Sigmoid colon (tissue), 7 donors: ENCODE data around the gene PSMG4. TPM values are rescaled to one million over a fixed set of nuclear protein-coding genes. Genes with fewer than 3 reads are reported as not detected.

Source experiments
- DNase-seq: peaks from one replicate; pipeline ENCODE4 v3.0.0-alpha.2; 2019
- H3K27ac ChIP-seq, 4 donors: fragments of 200-600 bp; sonication (generic); one replicate each; pipeline ENCODE4 v1.5.1; 2016 to 2019; ENCODE audit warnings: mild to moderate bottlenecking in 1 of 4
- H3K27me3 ChIP-seq, 3 donors: fragments of 200-600 bp; sonication (generic); one replicate each; pipeline ENCODE4 v1.5.1; 2019; ENCODE audit warnings: mild to moderate bottlenecking in 1 of 3
- H3K36me3 ChIP-seq, 4 donors: fragments of 200-600 bp; sonication (generic); one replicate each; pipeline ENCODE4 v1.5.1; 2016 to 2019
- H3K4me1 ChIP-seq, 4 donors: fragments of 200-600 bp; sonication (generic); one replicate each; pipeline ENCODE4 v1.5.1; 2017 to 2019
- H3K4me3 ChIP-seq, 4 donors: fragments of 200-600 bp; sonication (generic); one replicate each; pipeline ENCODE4 v1.5.1; 2017 to 2019; ENCODE audit warnings: mild to moderate bottlenecking in 2 of 4, moderate library complexity in 1 of 4
- H3K9me3 ChIP-seq, 4 donors: fragments of 200-600 bp in 3 of 4; sonication (generic) in 3 of 4; one replicate each; pipeline versions ENCODE4 v1.5.1 to v1.6.1; 2013 to 2019
- EP300 ChIP-seq, 4 donors: sonication (generic); formaldehyde crosslinking; IDR thresholded peaks; one replicate each; pipeline ENCODE4 v1.6.1; 2017; ENCODE audit warnings: antibody characterized with exemption in 4 of 4
- POLR2A ChIP-seq, 2 donors: fragments of 450-650 bp; IDR thresholded peaks; one replicate each; pipeline ENCODE4 v1.6.1; 2016; ENCODE audit warnings: antibody characterized with exemption in 2 of 2, mild to moderate bottlenecking in 2 of 2, moderate library complexity in 2 of 2
- POLR2AphosphoS5 ChIP-seq, 4 donors: sonication (generic); formaldehyde crosslinking; IDR thresholded peaks; one replicate each; pipeline ENCODE4 v1.6.1; 2017; ENCODE audit warnings: antibody characterized with exemption in 4 of 4
- WGBS, 2 donors: extraction: QIAGEN DNeasy Blood & Tissue Kit; methylation state at CpG; one replicate each; pipeline ENCODE4 v1.1.7; 2013; 5-methylcytosine and 5-hydroxymethylcytosine counted together
- intact Hi-C: fragments of 100-400 bp; cut with DNase I; formaldehyde crosslinking; loops from one replicate; pipeline ENCODE4 v1.15.1; 2023
- polyA plus RNA-seq, 3 donors: library from polyadenylated mRNA; stranded (reverse); fragments of 200-250 nt; gene quantifications; one replicate each; pipeline ENCODE4 v1.2.3, GENCODE V29; 2013
- total RNA-seq, 4 donors: library from RNA; depleted of rRNA; stranded (reverse); fragments of >200 nt; gene quantifications; one replicate each; pipeline ENCODE4 v1.1.0, GENCODE V29; 2016
- TF ChIP-seq, protein P1 (sequence below), 4 experiments: fragments of 450-650 bp in 3 of 4; fragments of 200-600 bp in 1 of 4; IDR thresholded peaks; one replicate each; pipeline ENCODE4 v1.5.1; 2016 to 2019; ENCODE audit warnings: antibody characterized with exemption in 4 of 4, mild to moderate bottlenecking in 3 of 4, moderate library complexity in 2 of 4
- donor health status: healthy with polysubstance abuse.
- donor health status: Bipolar disorder and iron deficiency.
- donor health status: healthy.

Gene PSMG4
- total and polyA plus RNA-seq, 7 donors, result 14.6 to 39.0 (median 30.0) TPM

DNA sequence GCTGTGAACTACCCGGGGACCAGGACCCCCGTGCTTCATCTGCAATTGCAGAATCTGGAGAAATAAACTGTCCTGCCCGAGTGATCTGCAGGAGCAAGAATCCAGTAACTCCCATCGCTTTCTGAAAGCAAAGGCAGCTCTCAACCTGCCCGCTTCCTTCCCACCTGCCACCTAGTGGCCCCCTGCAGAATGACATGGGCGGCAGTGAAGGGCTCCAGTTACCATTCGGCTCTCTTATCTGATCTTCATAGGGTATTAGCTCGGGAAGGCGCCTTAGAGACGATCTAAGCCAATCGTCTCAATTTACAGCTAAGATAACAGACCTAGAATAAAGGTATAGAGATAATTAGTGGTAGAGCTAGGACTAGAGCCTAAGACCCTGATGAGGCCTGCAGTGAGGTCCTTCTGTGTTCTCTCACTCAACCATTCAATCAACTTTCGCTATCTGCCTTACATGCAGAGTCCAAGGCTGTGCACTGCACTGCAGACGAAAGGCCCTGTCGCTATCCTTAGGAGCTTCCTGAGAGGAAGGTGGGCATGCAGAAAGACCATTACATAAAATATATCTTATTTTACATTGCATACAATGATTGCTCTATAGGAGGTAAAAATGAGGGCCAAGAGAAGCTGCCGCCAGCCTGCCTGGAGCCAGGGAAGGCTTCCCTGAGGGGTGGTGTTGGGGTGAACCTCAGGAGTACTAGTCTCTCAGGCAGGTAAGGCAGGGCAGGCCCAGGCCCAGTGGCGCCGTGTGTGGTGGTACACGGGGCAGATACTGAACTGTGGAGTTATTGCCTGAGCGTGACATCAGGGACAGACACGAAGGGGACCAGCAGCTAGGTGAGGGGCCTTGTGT, 7.1 kb upstream of the PSMG4 start:
- 36 to 40% methylated on average over 20 of the region's 20 CpGs for WGBS, 2 donors
- Histone ChIP-seq H3K4me3 (no peak overlapping the region), H3K27ac (peak overlapping the region in 1 of 4 donors; percentile 37), H3K27me3 (no peaks in the 10 kb centered on the region), H3K4me1 (peaks cover 0 to 33% (median 25%) of the 10 kb centered on the region in 4 donors), H3K9me3 (no peaks in the 10 kb centered on the region), H3K36me3 (no peaks in the 10 kb centered on the region)
- intact Hi-C loops, result loop anchor here (1.0 to 2.0 kb wide), 2 partner anchors 95 to 125 kb away; partner anchors contain the start of gene TUBB2A
- peak; percentile 90 for DNase-seq
- TF ChIP-seq POLR2A (IDR thresholded peaks at IDR 0.05), result no peak
- TF ChIP-seq, protein P1, sequence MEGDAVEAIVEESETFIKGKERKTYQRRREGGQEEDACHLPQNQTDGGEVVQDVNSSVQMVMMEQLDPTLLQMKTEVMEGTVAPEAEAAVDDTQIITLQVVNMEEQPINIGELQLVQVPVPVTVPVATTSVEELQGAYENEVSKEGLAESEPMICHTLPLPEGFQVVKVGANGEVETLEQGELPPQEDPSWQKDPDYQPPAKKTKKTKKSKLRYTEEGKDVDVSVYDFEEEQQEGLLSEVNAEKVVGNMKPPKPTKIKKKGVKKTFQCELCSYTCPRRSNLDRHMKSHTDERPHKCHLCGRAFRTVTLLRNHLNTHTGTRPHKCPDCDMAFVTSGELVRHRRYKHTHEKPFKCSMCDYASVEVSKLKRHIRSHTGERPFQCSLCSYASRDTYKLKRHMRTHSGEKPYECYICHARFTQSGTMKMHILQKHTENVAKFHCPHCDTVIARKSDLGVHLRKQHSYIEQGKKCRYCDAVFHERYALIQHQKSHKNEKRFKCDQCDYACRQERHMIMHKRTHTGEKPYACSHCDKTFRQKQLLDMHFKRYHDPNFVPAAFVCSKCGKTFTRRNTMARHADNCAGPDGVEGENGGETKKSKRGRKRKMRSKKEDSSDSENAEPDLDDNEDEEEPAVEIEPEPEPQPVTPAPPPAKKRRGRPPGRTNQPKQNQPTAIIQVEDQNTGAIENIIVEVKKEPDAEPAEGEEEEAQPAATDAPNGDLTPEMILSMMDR (IDR thresholded peaks at IDR 0.05), result peak; percentile 81 to 99 (median 94)

DNA sequence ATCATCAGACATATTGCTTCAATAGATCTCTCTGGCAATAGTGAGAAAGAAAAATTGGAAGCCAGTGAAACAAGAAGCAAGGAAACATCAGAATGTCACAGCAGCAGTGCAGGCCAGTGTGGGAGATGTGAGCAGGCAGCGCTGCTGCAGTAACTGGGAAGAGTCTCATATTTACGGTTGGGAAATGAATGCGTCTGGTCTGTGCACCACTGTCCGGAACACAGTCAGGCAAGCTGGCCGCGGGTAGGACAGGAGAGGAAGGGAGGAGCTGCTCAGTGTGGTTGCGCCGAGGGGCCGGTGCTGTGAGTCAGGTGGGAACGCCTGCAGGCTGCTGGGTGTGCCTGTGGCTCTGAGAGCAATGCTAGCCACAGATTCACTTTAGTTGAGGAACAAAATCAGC, 6.4 kb upstream of the PSMG4 start:
- TF ChIP-seq EP300 (IDR thresholded peaks at IDR 0.05) (no peak), POLR2A (IDR thresholded peaks at IDR 0.05) (no peak), POLR2AphosphoS5 (IDR thresholded peaks at IDR 0.05) (no peak)
- TF ChIP-seq, protein P1 (IDR thresholded peaks at IDR 0.05), result no peak
- H3K9me3 ChIP-seq, result no peaks in the 10 kb centered on the region
- intact Hi-C loops, result no loop called here
- H3K27ac ChIP-seq, result no peak overlapping the region
- no peak overlapping the region for H3K4me3 ChIP-seq
- no peaks in the 10 kb centered on the region for H3K27me3 ChIP-seq
- 87% methylated on average over 10 of the region's 10 CpGs for WGBS, 2 donors
- H3K36me3 ChIP-seq, result no peaks in the 10 kb centered on the region
- peak; percentile 56 for DNase-seq
- peaks cover 0 to 27% (median 23%) of the 10 kb centered on the region in 4 donors for H3K4me1 ChIP-seq

DNA sequence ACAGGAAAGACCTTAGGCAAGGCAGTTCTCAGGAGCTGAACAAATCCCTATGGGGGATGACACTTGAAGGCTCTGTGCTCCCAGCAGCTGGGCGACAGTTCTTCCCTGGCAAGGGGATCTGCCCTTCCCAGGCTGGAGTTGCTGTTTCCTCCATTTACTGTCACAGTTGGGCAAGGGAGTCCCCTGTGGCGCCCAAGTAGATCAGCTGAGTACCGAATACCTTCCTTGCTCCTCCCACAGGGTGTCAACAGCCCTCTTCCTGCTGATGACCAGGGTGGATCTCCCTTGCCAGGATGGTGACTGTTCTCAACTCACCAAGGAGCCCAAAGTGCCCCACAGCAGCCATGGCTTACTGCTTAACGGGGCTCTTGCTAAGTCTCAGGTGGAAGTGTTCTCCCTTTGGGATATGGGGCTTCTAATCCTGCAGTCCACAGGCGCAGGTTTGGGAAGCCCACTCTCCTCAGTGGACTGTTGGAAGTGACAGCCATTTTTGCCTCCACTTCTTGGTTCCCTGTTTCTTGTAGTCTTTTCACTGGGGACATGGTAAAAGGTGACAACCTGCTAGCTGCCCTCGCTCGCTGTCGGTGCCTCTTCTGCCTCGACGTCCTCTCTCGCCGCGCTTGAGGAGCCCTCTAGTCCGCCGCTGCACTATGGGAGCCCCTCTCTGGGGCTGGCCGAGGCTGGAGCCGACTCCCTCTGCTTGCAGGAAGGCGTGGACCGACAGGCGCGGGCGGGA, 5.7 kb upstream of the PSMG4 start:
- WGBS, 2 donors, result 89 to 93% methylated on average over 22 of the region's 22 CpGs
- Histone ChIP-seq H3K27me3 (no peaks in the 10 kb centered on the region), H3K4me3 (no peak overlapping the region), H3K4me1 (peaks cover 0 to 25% (median 20%) of the 10 kb centered on the region in 4 donors), H3K9me3 (no peaks in the 10 kb centered on the region), H3K36me3 (no peaks in the 10 kb centered on the region), H3K27ac (no peak overlapping the region)
- intact Hi-C loops, result no loop called here
- TF ChIP-seq POLR2AphosphoS5 (IDR thresholded peaks at IDR 0.05), result no peak
- TF ChIP-seq, protein P1 (IDR thresholded peaks at IDR 0.05), result no peak
- no peak for TF ChIP-seq POLR2A (IDR thresholded peaks at IDR 0.05)
- TF ChIP-seq EP300 (IDR thresholded peaks at IDR 0.05), result no peak
- DNase-seq, result peak; percentile 62

DNA sequence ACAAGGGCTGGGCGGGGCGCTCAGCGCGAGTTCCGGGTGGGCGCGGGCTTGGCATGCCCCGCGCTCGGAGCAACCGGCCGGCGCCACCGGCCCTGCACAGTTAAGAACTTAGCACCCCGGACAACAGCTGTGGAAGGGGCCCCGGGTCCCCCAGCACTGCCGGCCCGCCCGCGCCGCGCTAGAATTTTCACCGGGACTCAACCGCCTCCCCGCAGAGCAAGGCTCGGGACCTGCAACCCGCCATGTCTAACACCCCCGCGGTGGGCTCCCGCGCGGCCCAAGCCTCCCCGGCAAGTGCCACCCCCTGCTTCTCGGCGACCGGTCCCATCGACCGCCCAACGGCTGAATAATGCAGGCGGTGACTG, 5.2 kb upstream of the PSMG4 start:
- peak; percentile 57 for DNase-seq
- intact Hi-C loops, result no loop called here
- Histone ChIP-seq H3K27ac (no peak overlapping the region), H3K36me3 (no peaks in the 10 kb centered on the region), H3K9me3 (no peaks in the 10 kb centered on the region), H3K4me3 (no peak overlapping the region), H3K27me3 (no peaks in the 10 kb centered on the region), H3K4me1 (peaks cover 0 to 24% (median 19%) of the 10 kb centered on the region in 4 donors)
- TF ChIP-seq, protein P1 (IDR thresholded peaks at IDR 0.05), result no peak
- no peak for TF ChIP-seq POLR2AphosphoS5 (IDR thresholded peaks at IDR 0.05)
- no peak for TF ChIP-seq EP300 (IDR thresholded peaks at IDR 0.05)
- no peak for TF ChIP-seq POLR2A (IDR thresholded peaks at IDR 0.05)
- whole genome bisulfite sequencing, 2 donors, result 94 to 95% methylated on average over 40 of the region's 40 CpGs
